HG02973 (cell line): ENCODE results near the gene PEX14.

ENCODE experiments used
- ATAC-seq: cut with Tn5 transposase; IDR thresholded peaks from one replicate; pipeline ENCODE4 v1.9.1; 2021; ENCODE audit warnings: moderate library complexity; ENCODE audit not compliant: unreplicated experiment

PEX14 gene

GRCh38 chr1:10614377-10615225 is 139.9 kb downstream of the PEX14 start:
- ATAC-seq, result no peak

- ATAC-seq, result no peak
Measured at GRCh38 chr1:10615332-10615731, 140.6 kb downstream of the PEX14 start.

- ATAC-seq, result no peak
Measured at GRCh38 chr1:10615932-10616671, 141.4 kb downstream of the PEX14 start.

- ATAC-seq, result no peak
Measured at GRCh38 chr1:10616696-10617095, 141.9 kb downstream of the PEX14 start.

GRCh38 chr1:10617318-10617717 is 142.6 kb downstream of the PEX14 start:
- ATAC-seq, result no peak

GRCh38 chr1:10617931-10618885 is 143.5 kb downstream of the PEX14 start:
- no peak for ATAC-seq

GRCh38 chr1:10620776-10621175 is 146.0 kb downstream of the PEX14 start:
- no peak for ATAC-seq

GRCh38 chr1:10621906-10622305 is 147.2 kb downstream of the PEX14 start:
- no peak for ATAC-seq

- no peak for ATAC-seq
Measured at GRCh38 chr1:10622910-10623685, 148.3 kb downstream of the PEX14 start.

- no peak for ATAC-seq
Measured at GRCh38 chr1:10623686-10624145, 149.0 kb downstream of the PEX14 start.

GRCh38 chr1:10624256-10625050 is 149.7 kb downstream of the PEX14 start:
- ATAC-seq, result no peak

GRCh38 chr1:10625076-10625475 is 150.3 kb downstream of the PEX14 start:
- no peak for ATAC-seq

- no peak for ATAC-seq
Measured at GRCh38 chr1:10625554-10625953, 150.8 kb downstream of the PEX14 start.

- ATAC-seq, result no peak
Measured at GRCh38 chr1:10626131-10626731, 151.5 kb downstream of the PEX14 start.

GRCh38 chr1:10626791-10627410 is 152.2 kb downstream of the PEX14 start:
- ATAC-seq, result no peak

GRCh38 chr1:10628685-10629084 is 153.9 kb downstream of the PEX14 start:
- no peak for ATAC-seq

GRCh38 chr1:10629091-10629815 is 154.5 kb downstream of the PEX14 start:
- no peak for ATAC-seq
